WTC11 (cell line): ENCODE measurements around the gene PLEKHA5.

Source experiments
- ATF1 ChIP-seq: sonication (generic); formaldehyde crosslinking; IDR thresholded peaks from 2 replicates; pipeline ENCODE4 v1.8.1; 2023; ENCODE audit warnings: mild to moderate bottlenecking, moderate library complexity, missing genetic modification reagents
- ELF4 ChIP-seq: sonication (generic); formaldehyde crosslinking; IDR thresholded peaks from 2 replicates; pipeline ENCODE4 v1.8.1; 2022; ENCODE audit warnings: low read depth, mild to moderate bottlenecking, moderate library complexity, missing genetic modification reagents
- IRF2 ChIP-seq: sonication (generic); formaldehyde crosslinking; IDR thresholded peaks from 2 replicates; pipeline ENCODE4 v1.8.0; 2022; ENCODE audit warnings: low read depth, missing genetic modification reagents, borderline replicate concordance
- ZNF138 ChIP-seq: sonication (generic); formaldehyde crosslinking; conservative IDR thresholded peaks from 2 replicates; pipeline ENCODE4 v1.8.1; 2022; ENCODE audit warnings: mild to moderate bottlenecking, moderate library complexity, missing genetic modification reagents
- TF ChIP-seq, protein P1 (sequence below): fragments of 200-600 bp; IDR thresholded peaks from 2 replicates; pipeline ENCODE4 v1.8.0; 2022; ENCODE audit warnings: antibody characterized with exemption

DNA sequence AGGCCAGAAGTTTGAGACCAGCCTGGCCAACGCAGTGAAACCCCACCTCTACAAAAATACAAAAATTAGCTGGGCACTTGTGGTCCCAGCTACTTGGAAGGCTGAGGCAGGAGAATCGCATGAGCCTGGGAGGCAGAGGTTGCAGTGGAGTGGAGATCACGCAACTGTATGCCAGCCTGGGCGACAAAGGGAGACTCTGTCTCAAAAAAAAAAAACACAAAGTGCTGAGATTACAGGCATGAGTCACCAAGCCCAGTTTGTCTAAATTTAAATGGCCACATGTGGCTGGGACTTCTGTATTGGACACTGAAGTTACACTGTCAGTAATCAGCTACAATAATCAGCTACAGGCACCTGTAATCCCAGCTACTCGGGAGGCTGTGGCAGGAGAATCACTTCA is 208.9 kb downstream of the PLEKHA5 start:
- TF ChIP-seq, protein P1, sequence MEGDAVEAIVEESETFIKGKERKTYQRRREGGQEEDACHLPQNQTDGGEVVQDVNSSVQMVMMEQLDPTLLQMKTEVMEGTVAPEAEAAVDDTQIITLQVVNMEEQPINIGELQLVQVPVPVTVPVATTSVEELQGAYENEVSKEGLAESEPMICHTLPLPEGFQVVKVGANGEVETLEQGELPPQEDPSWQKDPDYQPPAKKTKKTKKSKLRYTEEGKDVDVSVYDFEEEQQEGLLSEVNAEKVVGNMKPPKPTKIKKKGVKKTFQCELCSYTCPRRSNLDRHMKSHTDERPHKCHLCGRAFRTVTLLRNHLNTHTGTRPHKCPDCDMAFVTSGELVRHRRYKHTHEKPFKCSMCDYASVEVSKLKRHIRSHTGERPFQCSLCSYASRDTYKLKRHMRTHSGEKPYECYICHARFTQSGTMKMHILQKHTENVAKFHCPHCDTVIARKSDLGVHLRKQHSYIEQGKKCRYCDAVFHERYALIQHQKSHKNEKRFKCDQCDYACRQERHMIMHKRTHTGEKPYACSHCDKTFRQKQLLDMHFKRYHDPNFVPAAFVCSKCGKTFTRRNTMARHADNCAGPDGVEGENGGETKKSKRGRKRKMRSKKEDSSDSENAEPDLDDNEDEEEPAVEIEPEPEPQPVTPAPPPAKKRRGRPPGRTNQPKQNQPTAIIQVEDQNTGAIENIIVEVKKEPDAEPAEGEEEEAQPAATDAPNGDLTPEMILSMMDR = no peak
- TF ChIP-seq ATF1 (CRISPR knock-in tag) = no peak
- no peak for TF ChIP-seq IRF2 (CRISPR knock-in tag)
- TF ChIP-seq ELF4 = no peak
- no peak for TF ChIP-seq ZNF138
